GM12891 (cell line): ENCODE results near the gene UGT1A4.

Experiments
- POLR2A ChIP-seq: IDR thresholded peaks from 2 replicates; pipeline ENCODE4 v1.6.1; 2011; ENCODE audit warnings: low read depth, low read length, control low read depth
- POLR2AphosphoS5 ChIP-seq: IDR thresholded peaks from 2 replicates; pipeline ENCODE4 v1.6.1; 2011; ENCODE audit warnings: low read depth, low read length, control low read depth
- POU2F2 ChIP-seq: IDR thresholded peaks from 2 replicates; pipeline ENCODE4 v1.6.1; 2011; ENCODE audit warnings: low read depth, mild to moderate bottlenecking, control low read depth, low read length, moderate library complexity
- TAF1 ChIP-seq: IDR thresholded peaks from 2 replicates; pipeline ENCODE4 v1.6.1; 2011; ENCODE audit warnings: low read depth, low read length, control low read depth

GRCh38 chr2:233768076-233768475, 49.5 kb downstream of the UGT1A4 start:
- TF ChIP-seq POU2F2 (no peak), POLR2AphosphoS5 (no peak), POLR2A (no peak), TAF1 (no peak)
